GM12891 (cell line): Measurements from ENCODE around the gene PTX3.

Experiments
- PAX5 ChIP-seq: IDR thresholded peaks from 2 replicates; pipeline ENCODE4 v1.6.1; 2011; ENCODE audit warnings: low read length, moderate library complexity, mild to moderate bottlenecking; ENCODE audit not compliant: insufficient read depth, severe bottlenecking
- POLR2A ChIP-seq: IDR thresholded peaks from 2 replicates; pipeline ENCODE4 v1.6.1; 2011; ENCODE audit warnings: low read depth, low read length, control low read depth
- POLR2AphosphoS5 ChIP-seq: IDR thresholded peaks from 2 replicates; pipeline ENCODE4 v1.6.1; 2011; ENCODE audit warnings: low read depth, low read length, control low read depth
- SPI1 ChIP-seq: IDR thresholded peaks from 2 replicates; pipeline ENCODE4 v1.6.1; 2011; ENCODE audit warnings: low read depth, low read length, control low read depth
- TAF1 ChIP-seq: IDR thresholded peaks from 2 replicates; pipeline ENCODE4 v1.6.1; 2011; ENCODE audit warnings: low read depth, low read length, control low read depth

DNA sequence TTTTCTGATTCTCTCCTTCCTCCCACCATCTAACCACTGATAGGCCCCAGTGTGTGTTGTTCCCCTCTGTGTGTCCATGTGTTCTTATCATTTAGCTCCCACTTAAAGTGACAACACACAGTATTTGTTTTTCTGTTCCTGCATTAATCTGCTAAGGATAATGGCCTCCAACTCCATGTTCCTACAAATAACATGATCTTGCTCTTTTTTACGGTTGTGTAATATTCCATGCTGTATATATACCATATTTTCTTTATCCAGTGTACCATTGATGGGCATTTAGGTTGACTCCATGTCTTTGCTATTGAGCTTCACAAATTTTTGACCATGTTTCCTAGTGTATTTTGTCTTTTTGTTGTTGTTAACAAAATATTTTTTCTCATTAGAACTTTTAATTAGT, 36.0 kb downstream of the PTX3 start:
- TF ChIP-seq POLR2A (no peak), TAF1 (no peak), POLR2AphosphoS5 (no peak), PAX5 (no peak), SPI1 (no peak)
